OCI-M2 (cell line): ENCODE measurements around the gene NEUROD4.

Experiments
- DNase-seq: peaks from one replicate; lab custom pipeline; 2025; ENCODE audit not compliant: unreplicated experiment; lab: John Stamatoyannopoulos, UW

NEUROD4 gene

GRCh38 chr12:55058082-55058481 is 38.3 kb downstream of the NEUROD4 start:
- DNase-seq: no peak

DNA sequence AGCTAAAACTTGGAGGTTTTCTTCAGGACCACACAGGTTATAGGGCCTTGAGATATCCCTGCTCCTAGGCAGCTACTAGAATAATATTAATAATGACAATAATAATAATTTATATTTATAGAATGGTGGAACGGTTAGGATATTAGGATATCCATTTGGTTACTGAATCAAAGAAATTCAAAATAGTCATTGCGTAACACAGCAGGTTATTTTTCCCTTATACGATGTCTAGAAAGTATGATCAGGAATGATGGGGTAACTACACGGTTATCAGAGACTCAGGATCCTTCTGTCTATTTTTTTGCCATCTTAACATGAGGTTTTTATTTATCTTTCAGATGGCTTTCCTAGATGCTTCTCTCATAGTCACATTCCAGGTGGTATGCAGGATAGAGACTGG is 39.0 kb downstream of the NEUROD4 start:
- no peak for DNase-seq

DNA sequence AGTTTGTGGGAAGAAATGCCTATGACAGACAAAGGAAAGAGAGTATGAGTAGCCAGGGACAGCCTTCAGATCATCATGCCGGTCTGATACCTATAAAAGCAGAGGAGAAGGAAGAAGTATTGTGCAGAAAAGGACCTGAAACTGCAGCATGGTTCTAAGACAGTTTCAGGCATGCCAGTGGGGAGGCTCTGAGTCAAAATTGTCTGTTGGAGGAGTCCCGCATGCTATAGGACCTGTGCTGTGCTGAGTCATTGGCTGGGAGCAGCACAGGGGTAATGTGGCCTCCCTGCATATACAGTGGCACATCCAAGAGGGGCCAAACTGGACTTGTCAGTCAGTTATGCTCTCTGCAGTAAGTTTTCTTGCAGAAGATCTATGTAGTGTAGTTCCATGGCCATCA is 40.7 kb downstream of the NEUROD4 start:
- no peak for DNase-seq

DNA sequence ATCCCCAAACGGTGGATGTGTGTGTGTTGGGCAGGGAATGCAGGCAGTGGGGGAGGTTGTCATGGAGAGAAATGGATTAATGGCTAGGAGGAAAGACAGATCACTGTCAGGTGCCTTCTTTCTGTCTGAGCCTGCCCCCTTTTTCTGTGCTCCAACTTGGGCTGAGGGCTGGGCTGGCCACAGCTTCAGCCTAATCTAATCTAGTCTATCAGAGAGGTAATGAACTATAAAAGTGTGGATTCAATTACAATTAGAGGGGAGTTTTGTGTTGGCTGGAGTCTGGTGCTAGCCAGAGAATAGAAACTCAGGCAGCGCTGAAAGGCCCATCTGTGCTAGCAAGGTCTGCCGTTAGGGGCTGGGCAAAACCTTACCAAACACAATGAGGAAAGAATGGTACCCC is 41.2 kb downstream of the NEUROD4 start:
- no peak for DNase-seq

GRCh38 chr12:55063291-55063690 is 43.5 kb downstream of the NEUROD4 start:
- no peak for DNase-seq

- no peak for DNase-seq
These were observed 45.8 kb downstream of the NEUROD4 start for GRCh38 chr12:55065535-55065934.

GRCh38 chr12:55067701-55068100 is 47.9 kb downstream of the NEUROD4 start:
- DNase-seq: no peak

DNA sequence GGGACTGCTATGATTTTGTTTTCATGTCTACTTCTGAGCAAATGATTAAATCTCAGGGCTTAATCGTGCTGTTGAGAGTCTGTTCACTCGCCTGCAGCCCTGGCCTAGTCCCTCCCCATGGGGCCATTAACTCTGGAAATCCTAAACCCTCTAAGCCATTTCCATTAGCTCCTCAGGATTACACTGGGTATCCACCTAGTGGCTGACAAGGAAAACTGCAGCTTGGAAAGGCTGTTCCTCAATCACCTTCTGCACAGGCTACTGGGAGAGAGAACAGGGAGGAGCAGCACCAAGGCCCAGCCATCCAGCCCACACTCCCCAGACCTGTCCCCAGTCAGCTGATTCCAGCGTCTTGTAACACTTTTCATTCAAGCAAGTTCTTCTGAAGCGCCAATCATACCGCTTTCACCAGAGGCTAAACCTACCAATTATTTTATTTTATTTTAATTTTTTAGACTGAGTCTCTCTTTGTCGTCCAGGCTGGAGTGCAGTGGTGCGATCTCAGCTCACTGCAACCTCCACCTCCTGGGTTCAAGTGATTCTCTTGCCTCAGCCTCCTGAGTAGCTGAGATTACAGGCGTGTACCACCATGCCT is 48.7 kb downstream of the NEUROD4 start:
- DNase-seq: no peak

DNA sequence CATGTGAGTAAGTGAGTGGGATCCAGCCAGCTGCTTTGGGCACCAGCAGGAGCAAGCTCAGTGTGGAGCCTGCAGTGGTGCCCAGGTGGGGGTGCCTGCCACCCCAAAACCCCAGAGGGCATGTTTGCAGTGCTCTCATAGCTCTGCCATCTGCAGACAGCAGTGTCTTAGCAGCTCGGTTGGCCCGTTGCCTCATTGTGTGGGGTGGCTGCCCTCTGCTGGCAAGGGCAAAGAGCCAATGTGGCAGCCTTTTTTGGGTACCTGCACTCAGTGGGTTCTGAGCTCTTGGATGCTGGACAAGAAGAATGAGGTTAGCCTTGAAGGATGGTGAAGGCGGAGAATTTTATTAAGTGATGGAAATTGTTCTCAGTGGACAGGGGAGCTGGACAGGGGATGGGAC is 52.3 kb downstream of the NEUROD4 start:
- no peak for DNase-seq

GRCh38 chr12:55073043-55074022 is 53.6 kb downstream of the NEUROD4 start:
- DNase-seq: no peak

DNA sequence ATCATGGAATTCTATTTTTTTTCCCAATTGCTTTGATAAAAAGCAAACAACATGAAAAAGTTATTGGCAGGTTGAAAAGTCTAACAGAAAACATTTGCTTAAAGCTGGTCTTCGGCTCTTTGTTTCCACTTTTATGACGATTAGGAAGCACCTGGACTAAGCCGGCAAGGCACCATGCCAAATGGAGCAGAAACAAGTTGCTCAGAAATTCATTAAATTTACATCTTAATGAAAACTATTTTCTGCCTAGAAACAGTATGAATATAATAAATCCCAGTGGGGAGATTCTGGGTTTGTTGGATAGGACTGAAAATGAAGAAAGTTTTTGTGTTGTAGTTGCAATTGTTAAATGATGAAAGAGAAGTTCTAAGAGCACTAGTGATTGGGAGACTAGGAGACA is 55.0 kb downstream of the NEUROD4 start:
- DNase-seq: no peak
